Bronchial epithelial cell (primary cell): ENCODE measurements around the gene CBFA2T2. TPM values are rescaled to one million over a fixed set of nuclear protein-coding genes. Genes with fewer than 3 reads are reported as not detected.

Experiments
- DNase-seq: peaks from one replicate; pipeline ENCODE4 v3.0.0-alpha.2; 2010; ENCODE audit warnings: low read depth
- FAIRE-seq: peaks from 2 replicates; lab custom pipeline; 2011; peaks lifted over from hg19 to GRCh38; lab: Jason Lieb, UNC
- H3K27me3 ChIP-seq: 2 replicates; pipeline ENCODE4 v1.5.1; 2011; ENCODE audit warnings: low read length; ENCODE audit not compliant: control insufficient read depth, insufficient read depth
- H3K36me3 ChIP-seq: 2 replicates; pipeline ENCODE4 v1.5.1; 2011; ENCODE audit warnings: low read length; ENCODE audit not compliant: control insufficient read depth, insufficient read depth
- H3K4me3 ChIP-seq: 2 replicates; pipeline ENCODE4 v1.5.1; 2011; ENCODE audit warnings: mild to moderate bottlenecking, low read depth, low read length, control low read depth
- CTCF ChIP-seq: IDR thresholded peaks from 2 replicates; pipeline ENCODE4 v1.5.1; 2011; ENCODE audit warnings: mild to moderate bottlenecking, moderate library complexity, low read length, control low read depth, inconsistent platforms; ENCODE audit not compliant: insufficient read depth, severe bottlenecking
- total RNA-seq: library from RNA; depleted of rRNA; stranded (reverse); fragments of >200 nt; gene quantifications from 2 replicates; pipeline ENCODE4 v1.2.1, GENCODE V29; 2014

Gene CBFA2T2
- total RNA-seq, 1 donor from 2014 or later = 5.3 TPM

DNA sequence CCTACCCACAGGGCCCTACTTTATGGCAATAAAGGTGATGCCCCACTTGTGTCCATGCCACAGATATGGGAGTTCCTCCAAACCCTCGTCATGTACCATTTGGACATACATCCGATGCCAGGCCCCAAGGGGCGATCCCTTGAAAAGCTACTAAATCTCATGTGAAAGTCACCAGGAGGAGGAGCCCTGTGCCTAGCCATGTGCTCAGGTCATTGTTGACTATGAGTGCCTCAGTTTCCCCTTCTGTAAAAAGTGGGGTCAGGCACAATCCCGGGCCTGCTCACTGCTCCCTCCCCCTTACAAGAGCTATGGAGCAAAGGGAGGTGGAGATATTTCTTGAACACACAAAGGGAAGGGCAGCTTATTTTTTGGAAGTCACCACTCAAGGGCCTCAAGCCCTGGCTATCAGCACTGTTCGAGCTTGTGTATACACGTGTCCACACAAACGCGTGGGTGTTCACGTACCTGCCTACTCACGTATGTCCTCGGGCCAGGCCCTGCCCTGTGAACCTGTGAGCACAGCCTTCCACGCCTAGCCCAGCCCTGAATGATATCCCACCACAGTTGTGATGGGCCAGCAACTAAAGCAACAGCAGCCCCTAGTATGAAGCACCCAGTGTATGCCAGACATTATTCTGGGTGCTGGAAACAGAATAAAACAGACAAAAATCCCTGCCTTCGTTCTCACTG lies 178.7 kb downstream of the CBFA2T2 start:
- no peaks in the 10 kb centered on the region for H3K27me3 ChIP-seq
- no peak for TF ChIP-seq CTCF
- no peak for FAIRE-seq
- H3K36me3 ChIP-seq = no peaks in the 10 kb centered on the region
- no peak for DNase-seq
- no peak overlapping the region for H3K4me3 ChIP-seq

DNA sequence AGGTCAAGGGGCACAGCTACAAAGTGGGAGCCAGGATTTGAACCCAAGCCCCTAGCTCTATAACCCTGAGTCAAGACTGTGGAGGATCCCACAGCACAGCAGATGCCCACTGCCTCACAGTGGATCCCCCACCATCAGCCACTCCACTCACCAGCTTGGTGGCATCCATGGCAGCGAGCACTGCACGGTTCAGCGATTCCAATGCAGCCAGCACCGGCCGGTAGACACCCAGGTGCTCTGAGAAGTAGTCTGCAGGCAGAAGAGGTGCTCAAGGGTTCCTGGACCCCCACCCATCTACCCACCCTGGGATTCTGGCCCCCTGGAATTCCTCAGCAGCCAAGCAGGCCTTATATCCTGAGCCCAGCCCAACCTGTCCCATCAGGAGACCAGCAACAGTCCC lies 179.3 kb downstream of the CBFA2T2 start:
- no peak overlapping the region for H3K4me3 ChIP-seq
- TF ChIP-seq CTCF = no peak
- no peaks in the 10 kb centered on the region for H3K36me3 ChIP-seq
- H3K27me3 ChIP-seq = no peaks in the 10 kb centered on the region
- FAIRE-seq (no peak), DNase-seq (no peak)

GRCh38 chr20:33669873-33670640 lies 180.2 kb downstream of the CBFA2T2 start:
- Histone ChIP-seq H3K36me3 (no peaks in the 10 kb centered on the region), H3K27me3 (no peaks in the 10 kb centered on the region), H3K4me3 (no peak overlapping the region)
- no peak for TF ChIP-seq CTCF
- DNase-seq (no peak), FAIRE-seq (no peak)

DNA sequence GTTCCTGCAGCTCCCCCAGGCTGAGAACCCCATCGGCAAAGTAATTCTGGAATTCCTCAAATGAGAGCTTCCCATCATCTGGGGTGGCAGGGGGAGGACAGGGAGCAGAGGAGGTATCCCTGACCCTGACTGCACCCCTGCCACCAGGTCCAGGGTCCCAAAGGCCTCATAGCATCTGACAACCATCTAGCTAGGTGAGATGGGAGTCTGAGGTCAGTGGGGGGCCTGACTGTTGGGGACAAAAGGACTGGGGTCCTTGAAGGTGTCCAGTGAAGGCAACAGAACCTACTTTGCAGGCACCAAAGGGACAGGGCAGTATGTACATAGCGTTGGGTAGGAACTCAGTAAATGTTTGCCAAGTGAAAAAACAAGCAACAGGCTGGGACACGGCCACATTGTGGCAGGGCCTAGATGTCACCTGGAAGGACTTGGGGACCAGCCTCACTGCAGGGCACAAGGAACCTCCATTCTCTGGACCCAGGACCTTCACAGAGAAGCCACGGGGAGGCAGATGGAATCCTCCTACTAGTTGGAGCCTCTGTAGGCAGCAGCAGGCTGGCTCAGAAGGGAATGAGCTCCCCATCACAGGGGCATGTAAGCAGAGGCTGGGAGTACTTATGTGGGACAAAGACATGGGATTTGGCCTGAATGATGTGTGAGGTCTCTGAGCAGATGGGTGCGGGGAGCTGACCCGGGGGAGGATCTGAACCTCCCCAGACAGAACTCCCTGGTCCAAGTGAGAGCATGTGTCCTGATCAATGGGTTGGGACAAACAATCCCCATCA lies 181.0 kb downstream of the CBFA2T2 start:
- Histone ChIP-seq H3K36me3 (no peaks in the 10 kb centered on the region), H3K27me3 (no peaks in the 10 kb centered on the region), H3K4me3 (no peak overlapping the region)
- DNase-seq = no peak
- FAIRE-seq = no peak
- no peak for TF ChIP-seq CTCF

DNA sequence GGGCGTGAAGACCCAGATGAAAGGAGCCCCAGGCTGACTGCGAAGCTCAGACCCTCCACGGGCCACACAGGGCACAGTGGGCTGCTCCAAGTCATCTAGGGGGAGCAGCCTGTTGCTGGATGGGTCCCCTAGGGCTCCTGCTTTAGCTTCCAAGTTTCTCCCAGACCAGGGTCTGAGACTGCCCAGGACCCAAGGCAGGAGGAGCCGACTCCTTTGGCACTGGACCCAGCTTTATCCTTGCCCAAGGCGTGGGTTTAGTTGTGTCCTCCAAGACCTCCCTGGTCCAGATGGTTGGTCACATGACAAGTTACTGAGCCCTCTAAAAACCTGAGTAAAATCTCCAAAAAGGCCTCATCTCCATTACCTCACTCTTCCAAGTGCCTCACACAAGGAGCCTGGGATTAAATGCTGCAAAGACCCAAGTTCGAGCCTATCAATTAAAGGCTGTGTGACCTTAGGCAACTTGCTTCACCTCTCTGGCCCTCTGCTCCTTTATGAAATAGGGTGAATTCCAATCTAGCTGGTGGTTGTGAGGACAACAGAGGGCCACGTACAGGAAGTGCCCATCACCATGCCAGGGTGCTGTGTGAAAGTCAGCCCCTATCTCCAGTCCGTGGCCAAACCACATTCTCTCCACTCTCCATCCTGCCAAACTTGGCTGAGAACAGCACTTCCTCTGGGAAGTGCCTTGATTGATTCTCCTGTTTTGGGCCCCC lies 181.8 kb downstream of the CBFA2T2 start:
- no peaks in the 10 kb centered on the region for H3K36me3 ChIP-seq
- H3K27me3 ChIP-seq = no peaks in the 10 kb centered on the region
- no peak for DNase-seq
- H3K4me3 ChIP-seq = no peak overlapping the region
- FAIRE-seq = no peak
- no peak for TF ChIP-seq CTCF
